Progenitor cell of endocrine pancreas (in vitro differentiated cells): Measurements from ENCODE around the gene EIF4E. TPM values are rescaled to one million over a fixed set of nuclear protein-coding genes. Genes with fewer than 3 reads are reported as not detected.

Experiments
- DNase-seq: peaks from one replicate; pipeline ENCODE4 v3.0.0; 2021; ENCODE audit warnings: low spot score; ENCODE audit not compliant: unreplicated experiment
- H3K27ac Mint-ChIP-seq: 2 replicates; pipeline ENCODE4 v1.8.0; 2021; ENCODE audit warnings: mild to moderate bottlenecking, moderate library complexity, mixed read lengths
- H3K27me3 Mint-ChIP-seq: 2 replicates; pipeline ENCODE4 v1.8.0; 2021; ENCODE audit warnings: mixed read lengths
- H3K36me3 Mint-ChIP-seq: 2 replicates; pipeline ENCODE4 v1.8.0; 2022; ENCODE audit warnings: mixed read lengths; ENCODE audit not compliant: insufficient read depth
- H3K4me1 Mint-ChIP-seq: 2 replicates; pipeline ENCODE4 v1.8.0; 2021; ENCODE audit warnings: low read depth, mixed read lengths
- H3K4me3 Mint-ChIP-seq: 2 replicates; pipeline ENCODE4 v1.8.0; 2021; ENCODE audit warnings: low read depth, mild to moderate bottlenecking, moderate library complexity, mixed read lengths
- H3K9me3 Mint-ChIP-seq: 2 replicates; pipeline ENCODE4 v1.8.0; 2021; ENCODE audit warnings: low read depth, mixed read lengths
- CTCF ChIP-seq: fragments of 200-600 bp; sonication (generic); IDR thresholded peaks from one replicate; pipeline ENCODE4 v1.5.0; 2021; ENCODE audit warnings: antibody characterized with exemption, mild to moderate bottlenecking; ENCODE audit not compliant: unreplicated experiment
- total RNA-seq: library from RNA; stranded (reverse); gene quantifications from 2 replicates; pipeline ENCODE4 v1.2.1, GENCODE V29; 2021

EIF4E gene
- total RNA-seq, 1 donor from 2014 or later = 97.7 TPM

- Mint-ChIP-seq H3K4me1 (peaks cover 31% of the 10 kb centered on the region), H3K27ac (peak overlapping the region; percentile 25), H3K36me3 (peaks cover 15% of the 10 kb centered on the region)
These were observed 23.6 kb downstream of the EIF4E start for GRCh38 chr4:98905297-98905696.

GRCh38 chr4:98903963-98904362 is 25.0 kb downstream of the EIF4E start:
- Mint-ChIP-seq H3K9me3 (no peaks in the 10 kb centered on the region), H3K4me3 (no peak overlapping the region), H3K36me3 (peaks cover 16% of the 10 kb centered on the region), H3K27me3 (no peaks in the 10 kb centered on the region), H3K27ac (peak overlapping the region; percentile 38), H3K4me1 (peaks cover 22% of the 10 kb centered on the region)
- no peak for TF ChIP-seq CTCF
- no peak for DNase-seq

More at GRCh38 chr4:98905297-98905696, 23.6 kb downstream of the EIF4E start:
- no peak for TF ChIP-seq CTCF
- Mint-ChIP-seq H3K27me3 (no peaks in the 10 kb centered on the region), H3K9me3 (no peaks in the 10 kb centered on the region), H3K4me3 (no peak overlapping the region)
- DNase-seq = no peak

GRCh38 chr4:98903561-98903960 is 25.4 kb downstream of the EIF4E start:
- no peak for TF ChIP-seq CTCF
- DNase-seq = no peak
- peaks cover 16% of the 10 kb centered on the region for H3K36me3 Mint-ChIP-seq
- H3K27ac Mint-ChIP-seq = no peak overlapping the region
- no peaks in the 10 kb centered on the region for H3K9me3 Mint-ChIP-seq
- peaks cover 18% of the 10 kb centered on the region for H3K4me1 Mint-ChIP-seq
- no peak overlapping the region for H3K4me3 Mint-ChIP-seq
- H3K27me3 Mint-ChIP-seq = no peaks in the 10 kb centered on the region

GRCh38 chr4:98899277-98899676 is 29.7 kb downstream of the EIF4E start:
- no peak for TF ChIP-seq CTCF
- Mint-ChIP-seq H3K4me1 (peaks cover 9% of the 10 kb centered on the region), H3K27me3 (no peaks in the 10 kb centered on the region), H3K27ac (no peak overlapping the region), H3K9me3 (no peaks in the 10 kb centered on the region), H3K36me3 (peaks cover 26% of the 10 kb centered on the region), H3K4me3 (no peak overlapping the region)
- no peak for DNase-seq

- no peak for TF ChIP-seq CTCF
- Mint-ChIP-seq H3K27me3 (no peaks in the 10 kb centered on the region), H3K4me3 (no peak overlapping the region), H3K36me3 (peaks cover 44% of the 10 kb centered on the region), H3K4me1 (peaks cover 3% of the 10 kb centered on the region), H3K27ac (peak overlapping the region; percentile 5), H3K9me3 (no peaks in the 10 kb centered on the region)
- DNase-seq = no peak
These were observed 37.2 kb downstream of the EIF4E start for GRCh38 chr4:98891478-98892337.
